HK-2 (cell line): ENCODE results near the gene SH3BGRL.

ENCODE experiments used
- DNase-seq: peaks from one replicate; pipeline ENCODE4 v3.0.0-alpha.2; 2018; ENCODE audit not compliant: unreplicated experiment

SH3BGRL gene

GRCh38 chrX:81201671-81202455 lies at the start of gene SH3BGRL, which contains the start of gene HMGN5:
SH3BGRL (plus strand) TSS chrX:81202102; CDS start chrX:81202201, 99 bp downstream.
HMGN5 (minus strand) TSS chrX:81201913; CDS start chrX:81121549, 80,364 bp downstream.
- DNase-seq = peak; percentile 74

- no peak for DNase-seq
These were observed 33.5 kb upstream of the SH3BGRL start for GRCh38 chrX:81168391-81168790.

GRCh38 chrX:81174286-81174685 lies 27.6 kb upstream of the SH3BGRL start:
- DNase-seq = no peak

- no peak for DNase-seq
These were observed 6.6 kb upstream of the SH3BGRL start for GRCh38 chrX:81195259-81195658.

GRCh38 chrX:81195712-81196111 lies 6.2 kb upstream of the SH3BGRL start:
- peak; percentile 49 for DNase-seq

GRCh38 chrX:81201071-81201470 lies 831 bp upstream of the SH3BGRL start:
- DNase-seq = no peak

GRCh38 chrX:81202456-81202819 lies 536 bp downstream of the SH3BGRL start:
- DNase-seq = no peak

- no peak for DNase-seq
These were observed 1.0 kb downstream of the SH3BGRL start for GRCh38 chrX:81202943-81203342.

GRCh38 chrX:81205551-81205950 lies 3.6 kb downstream of the SH3BGRL start:
- DNase-seq = no peak

GRCh38 chrX:81206476-81206875 lies 4.6 kb downstream of the SH3BGRL start:
- DNase-seq = no peak

- DNase-seq = no peak
These were observed 7.0 kb downstream of the SH3BGRL start for GRCh38 chrX:81208916-81209315.

GRCh38 chrX:81215685-81216084 lies 13.8 kb downstream of the SH3BGRL start:
- DNase-seq = no peak

- DNase-seq = no peak
These were observed 27.3 kb downstream of the SH3BGRL start for GRCh38 chrX:81229229-81229628.

GRCh38 chrX:81229901-81230300 lies 28.0 kb downstream of the SH3BGRL start:
- DNase-seq = no peak

GRCh38 chrX:81231476-81231875 lies 29.6 kb downstream of the SH3BGRL start:
- no peak for DNase-seq

- DNase-seq = no peak
These were observed 30.3 kb downstream of the SH3BGRL start for GRCh38 chrX:81232218-81232617.

- no peak for DNase-seq
These were observed 35.6 kb downstream of the SH3BGRL start for GRCh38 chrX:81237516-81237915.

- DNase-seq = no peak
These were observed 36.3 kb downstream of the SH3BGRL start for GRCh38 chrX:81238166-81238565.

- no peak for DNase-seq
These were observed 38.9 kb downstream of the SH3BGRL start for GRCh38 chrX:81240701-81241331.

- no peak for DNase-seq
These were observed 39.9 kb downstream of the SH3BGRL start for GRCh38 chrX:81241753-81242152.

GRCh38 chrX:81255876-81256275 lies 54.0 kb downstream of the SH3BGRL start:
- no peak for DNase-seq

GRCh38 chrX:81257817-81258216 lies 55.9 kb downstream of the SH3BGRL start:
- no peak for DNase-seq

- DNase-seq = no peak
These were observed 57.3 kb downstream of the SH3BGRL start for GRCh38 chrX:81259020-81259713.
